ENCODE results near the gene RNF112.
A peak's percentile ranks its signal among the peaks of the same experiment; 100 is the strongest.

Gene RNF112

DNA sequence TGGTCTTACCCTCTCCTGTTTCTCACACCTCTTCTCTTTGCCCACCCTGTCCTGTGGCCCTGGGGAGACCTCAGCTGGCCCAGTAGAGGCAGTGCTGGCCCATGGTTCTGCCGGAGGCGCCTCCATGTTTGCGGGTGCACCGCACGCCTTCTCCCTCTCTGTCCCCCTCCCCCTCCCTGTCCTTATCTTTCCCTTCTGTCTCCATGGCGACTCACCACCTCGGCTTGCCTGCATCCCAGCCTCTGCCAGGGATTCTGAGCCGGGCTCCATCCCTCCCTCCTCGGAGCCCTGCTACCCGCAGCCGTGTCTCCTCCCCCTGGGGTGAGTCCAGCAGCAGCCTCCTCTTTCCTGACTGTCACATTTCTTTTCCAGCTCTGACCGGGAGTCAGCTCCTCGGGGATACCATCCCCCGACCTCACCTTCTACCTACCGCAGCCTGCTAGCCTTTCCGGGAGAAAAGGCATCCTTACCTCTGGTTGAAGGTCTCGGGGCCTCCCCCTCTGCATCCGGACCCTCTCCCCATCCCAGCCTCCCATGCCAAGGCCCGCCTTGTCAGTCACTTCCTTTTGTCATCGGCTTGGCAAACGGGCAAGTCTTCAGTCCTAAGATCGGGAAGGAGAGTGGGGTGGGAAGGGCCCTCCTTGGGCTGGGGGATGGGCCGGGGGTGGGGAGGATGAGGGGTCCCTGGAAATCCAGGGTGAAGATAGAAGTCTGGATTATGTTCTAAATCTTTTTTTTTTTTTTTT, at the start of gene RNF112:
TSS of gene RNF112 (plus strand) at position 358 of the 746 bp plus-strand sequence. CDS start at position 535, 177 bp downstream.
- DNase-seq (ENCODE audit: low read depth in 2 of 3, low spot score in 2 of 3) = no peak

GRCh38 chr17:19361326-19361725, 49.7 kb upstream of the RNF112 start:
- no peak for DNase-seq (ENCODE audit: low read depth in 2 of 3, low spot score in 2 of 3)

DNA sequence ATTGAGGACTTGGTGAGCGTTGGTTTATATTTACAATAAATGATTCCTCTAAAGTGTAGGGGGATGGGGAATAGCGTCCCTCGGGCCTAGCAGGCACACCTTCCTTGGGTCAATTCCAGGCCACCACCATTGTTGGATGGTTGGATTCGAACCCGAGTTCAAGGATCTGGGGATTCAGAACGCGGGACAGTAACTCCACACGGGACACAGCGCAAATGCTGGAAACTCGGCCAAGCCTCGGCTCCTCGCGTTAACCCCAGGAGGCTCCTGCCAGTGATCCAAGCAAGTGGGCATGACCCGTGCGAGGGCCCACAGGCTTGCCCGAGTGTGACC, 49.1 kb upstream of the RNF112 start:
- no peak for DNase-seq (ENCODE audit: low read depth in 2 of 3, low spot score in 2 of 3)

DNA sequence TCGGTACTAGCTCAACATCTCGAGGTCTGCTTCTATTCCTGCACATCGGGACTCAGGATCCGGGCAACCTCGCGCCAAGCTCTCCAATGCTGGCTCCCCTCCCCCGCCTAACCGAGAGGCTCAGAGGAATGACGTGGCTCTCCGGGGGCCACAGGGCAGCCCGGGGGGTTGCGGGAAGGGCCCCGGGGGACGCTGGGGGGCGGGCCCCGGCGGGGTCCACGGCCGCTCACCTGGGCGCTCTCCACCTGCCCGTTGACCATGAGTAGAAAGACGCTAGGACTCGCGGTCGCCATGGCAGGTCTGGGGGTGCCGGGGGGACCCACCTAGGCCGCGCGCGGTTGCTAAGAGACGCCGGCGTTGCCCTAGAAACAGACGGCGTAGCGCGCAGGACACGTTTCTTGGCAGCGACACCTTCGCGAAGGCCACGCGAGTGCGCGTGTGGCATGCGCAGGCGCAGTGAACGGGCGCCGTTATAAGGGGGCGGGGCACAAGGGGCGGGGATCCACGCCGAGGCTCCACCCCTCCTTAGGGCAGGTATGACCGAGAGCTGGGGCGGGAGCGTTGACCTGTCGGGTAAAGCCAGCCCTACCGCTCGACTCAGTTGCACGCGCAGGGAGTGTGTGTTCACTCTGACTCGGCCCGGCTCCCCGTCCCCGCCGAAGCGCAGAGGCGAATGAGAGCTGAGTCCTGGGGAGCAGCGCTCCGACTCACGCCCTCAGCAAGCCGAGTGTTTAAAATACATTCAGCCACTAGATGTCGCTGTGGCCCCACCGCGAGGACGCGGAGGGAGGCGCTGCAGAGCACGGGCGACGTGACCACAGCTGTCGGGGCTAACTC, 48.5 kb upstream of the RNF112 start, which contains the start of gene B9D1:
TSS of gene B9D1 (minus strand) at position 447 of the 837 bp plus-strand sequence. CDS start at position 293, 154 bp downstream.
- peak; percentile 83 to 86 (median 86) for DNase-seq (ENCODE audit: low read depth in 2 of 3, low spot score in 2 of 3)

GRCh38 chr17:19363114-19363438, 48.0 kb upstream of the RNF112 start:
- DNase-seq (ENCODE audit: low read depth in 2 of 3, low spot score in 2 of 3) = no peak

DNA sequence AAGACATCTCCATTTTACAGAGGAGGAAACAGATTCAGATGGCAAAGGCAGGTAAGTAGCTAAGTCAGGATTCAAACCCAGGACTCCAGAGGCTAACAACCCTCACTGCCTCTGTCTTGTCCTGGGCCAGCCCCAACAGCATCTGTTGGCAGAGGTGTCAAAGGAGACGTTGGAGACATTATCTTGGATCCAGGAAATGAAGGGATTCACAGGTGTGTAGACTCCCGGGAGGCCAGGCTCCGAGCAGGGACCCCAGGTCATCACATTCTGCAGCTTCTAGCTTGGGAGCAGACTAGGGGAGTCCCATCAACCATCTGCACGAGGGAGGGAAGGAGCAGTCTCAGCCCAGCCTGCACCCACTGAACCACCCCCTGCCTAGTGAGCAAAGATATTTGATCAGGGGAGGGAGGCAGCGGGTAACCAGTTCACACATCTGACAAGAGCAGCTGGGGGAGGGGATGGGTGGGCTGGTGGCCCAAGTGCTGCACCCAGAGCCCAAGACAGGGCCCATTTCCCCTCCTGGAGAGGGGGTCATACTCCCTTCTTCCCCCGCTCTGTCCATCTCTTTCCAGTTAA, 47.5 kb upstream of the RNF112 start:
- DNase-seq (ENCODE audit: low read depth in 2 of 3, low spot score in 2 of 3) = no peak

DNA sequence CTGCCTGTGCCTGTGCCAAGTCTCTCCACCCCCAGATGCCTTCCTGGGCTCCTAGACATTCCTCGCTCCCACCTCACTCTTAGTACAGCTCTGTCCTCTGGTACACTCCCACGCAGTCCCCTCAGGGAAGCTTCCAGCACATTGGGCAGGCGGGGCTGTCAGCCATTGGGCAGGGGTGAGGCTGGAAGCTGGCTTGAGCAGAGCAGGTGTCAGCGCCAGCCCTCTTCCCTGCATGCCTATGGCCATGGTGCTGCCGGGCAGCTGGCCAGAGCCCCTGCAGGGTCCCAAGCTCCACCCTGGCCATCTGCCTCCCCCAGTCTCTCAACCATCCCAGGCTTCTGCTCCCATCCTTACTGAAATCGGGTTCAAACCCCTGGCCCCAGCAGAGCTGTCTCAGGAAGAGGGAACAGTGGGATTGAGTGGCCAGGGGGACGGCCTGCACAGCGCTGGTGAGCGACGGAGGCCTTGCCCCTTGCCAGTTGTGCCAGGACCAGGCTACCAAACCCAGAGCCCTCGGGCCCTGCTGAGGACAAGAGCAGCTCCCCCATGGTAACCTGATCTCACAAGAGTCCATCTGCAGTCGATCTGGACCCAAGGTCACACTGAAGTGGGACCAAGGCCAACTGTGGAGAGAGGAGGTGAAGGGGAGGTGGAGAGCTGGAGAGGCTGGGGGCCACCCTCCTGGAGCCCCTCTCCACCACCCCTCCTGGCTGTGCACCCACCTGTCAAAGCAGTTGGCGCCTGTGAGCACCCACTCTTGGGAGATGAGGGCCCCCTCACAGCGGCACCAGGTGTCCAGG, 46.1 kb upstream of the RNF112 start:
- DNase-seq (ENCODE audit: low read depth in 2 of 3, low spot score in 2 of 3) = no peak

- no peak for DNase-seq (ENCODE audit: low read depth in 2 of 3, low spot score in 2 of 3)
Observed at GRCh38 chr17:19365499-19365817, 45.6 kb upstream of the RNF112 start.

GRCh38 chr17:19365833-19366636, 45.0 kb upstream of the RNF112 start:
- no peak for DNase-seq (ENCODE audit: low read depth in 2 of 3, low spot score in 2 of 3)

- DNase-seq (ENCODE audit: low read depth in 2 of 3, low spot score in 2 of 3) = no peak
Observed at GRCh38 chr17:19366637-19366972, 44.4 kb upstream of the RNF112 start.

DNA sequence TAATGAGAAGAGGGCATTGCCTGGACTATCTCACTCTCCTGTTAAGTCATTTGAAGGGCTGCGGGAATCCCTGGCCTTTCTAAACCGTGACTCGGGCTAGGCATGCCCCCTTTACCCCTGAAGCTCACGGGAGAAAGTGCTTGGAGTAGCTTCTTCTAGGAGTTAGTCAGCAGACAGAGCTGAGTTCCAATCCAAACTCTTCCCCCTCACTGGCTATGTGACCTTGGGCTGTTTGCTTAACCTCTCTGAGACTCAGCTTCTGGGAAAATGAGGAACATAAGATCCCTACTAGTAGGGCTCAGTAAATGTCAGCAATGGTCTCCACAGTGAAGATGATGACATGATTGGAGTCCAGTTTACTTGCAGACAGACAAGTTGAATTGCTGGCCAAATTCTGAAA, 42.8 kb upstream of the RNF112 start:
- no peak for DNase-seq (ENCODE audit: low read depth in 2 of 3, low spot score in 2 of 3)

DNA sequence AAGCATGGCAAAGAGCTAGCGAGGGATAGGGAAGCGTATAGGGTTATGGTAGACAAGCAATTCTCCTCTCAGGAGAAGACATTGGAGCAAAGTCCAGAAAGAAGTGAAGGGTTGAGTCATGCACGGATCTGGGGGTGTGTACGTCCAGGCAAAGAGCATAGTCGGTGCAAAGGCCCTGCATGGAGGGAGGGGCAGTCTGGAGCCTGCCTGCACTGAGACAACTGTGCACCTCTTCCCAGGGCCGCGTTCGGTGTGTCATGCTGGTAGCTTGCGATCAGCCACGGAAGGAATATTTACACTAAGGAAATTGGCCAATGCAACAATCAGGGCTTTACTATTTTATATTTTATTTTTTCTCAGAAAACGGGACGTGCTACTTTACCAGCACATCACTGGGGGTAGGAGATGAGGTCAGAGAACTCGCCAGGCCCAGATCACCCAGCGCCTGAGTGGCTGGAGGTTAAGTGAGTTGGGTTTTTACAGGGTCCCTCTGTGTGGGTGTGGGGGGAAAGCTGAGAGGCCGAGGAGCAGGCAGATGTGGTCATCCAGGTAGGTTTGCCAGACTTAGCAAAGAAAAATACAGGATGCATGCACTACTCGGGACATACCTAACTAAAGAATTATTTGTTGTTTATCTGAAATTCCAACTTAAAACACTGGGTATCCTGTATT, 41.8 kb upstream of the RNF112 start:
- no peak for DNase-seq (ENCODE audit: low read depth in 2 of 3, low spot score in 2 of 3)

DNA sequence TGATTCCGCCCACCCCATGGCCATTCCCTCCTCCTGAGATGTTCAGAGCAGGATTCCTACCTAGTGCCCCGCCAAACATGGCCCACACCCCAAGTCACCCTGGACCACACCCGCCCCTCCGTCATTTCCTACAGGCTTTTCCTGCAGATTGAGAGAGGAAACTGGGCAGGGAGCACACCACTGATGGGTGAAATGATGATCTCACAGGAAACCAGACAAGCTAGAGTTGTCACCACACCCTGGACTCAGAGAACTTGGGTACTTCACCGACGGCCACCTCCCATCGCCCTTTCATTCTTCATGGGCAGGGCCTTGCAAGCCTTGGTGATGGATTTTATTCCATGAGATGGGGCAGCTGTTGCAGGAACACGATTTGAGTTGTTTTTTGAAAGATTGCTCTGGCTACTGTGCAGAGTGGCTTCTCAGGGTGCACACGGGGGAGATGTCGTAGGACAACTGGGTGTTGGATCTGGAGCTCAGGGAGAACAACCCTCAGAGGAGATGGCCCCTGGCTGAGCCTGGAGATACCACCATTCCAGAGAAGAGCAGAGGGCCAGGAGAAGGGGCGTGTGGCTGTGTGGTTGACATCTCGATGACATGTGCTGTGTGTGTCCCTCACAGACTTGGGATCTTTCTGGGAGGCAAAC, 41.1 kb upstream of the RNF112 start:
- no peak for DNase-seq (ENCODE audit: low read depth in 2 of 3, low spot score in 2 of 3)

- DNase-seq (ENCODE audit: low read depth in 2 of 3, low spot score in 2 of 3) = no peak
Observed at GRCh38 chr17:19370493-19370960, 40.5 kb upstream of the RNF112 start.

- DNase-seq (ENCODE audit: low read depth in 2 of 3, low spot score in 2 of 3) = no peak
Observed at GRCh38 chr17:19371259-19372010, 39.6 kb upstream of the RNF112 start.

GRCh38 chr17:19372011-19372370, 39.0 kb upstream of the RNF112 start:
- no peak for DNase-seq (ENCODE audit: low read depth in 2 of 3, low spot score in 2 of 3)

GRCh38 chr17:19372439-19372838, 38.6 kb upstream of the RNF112 start:
- DNase-seq (ENCODE audit: low read depth in 2 of 3, low spot score in 2 of 3) = no peak

DNA sequence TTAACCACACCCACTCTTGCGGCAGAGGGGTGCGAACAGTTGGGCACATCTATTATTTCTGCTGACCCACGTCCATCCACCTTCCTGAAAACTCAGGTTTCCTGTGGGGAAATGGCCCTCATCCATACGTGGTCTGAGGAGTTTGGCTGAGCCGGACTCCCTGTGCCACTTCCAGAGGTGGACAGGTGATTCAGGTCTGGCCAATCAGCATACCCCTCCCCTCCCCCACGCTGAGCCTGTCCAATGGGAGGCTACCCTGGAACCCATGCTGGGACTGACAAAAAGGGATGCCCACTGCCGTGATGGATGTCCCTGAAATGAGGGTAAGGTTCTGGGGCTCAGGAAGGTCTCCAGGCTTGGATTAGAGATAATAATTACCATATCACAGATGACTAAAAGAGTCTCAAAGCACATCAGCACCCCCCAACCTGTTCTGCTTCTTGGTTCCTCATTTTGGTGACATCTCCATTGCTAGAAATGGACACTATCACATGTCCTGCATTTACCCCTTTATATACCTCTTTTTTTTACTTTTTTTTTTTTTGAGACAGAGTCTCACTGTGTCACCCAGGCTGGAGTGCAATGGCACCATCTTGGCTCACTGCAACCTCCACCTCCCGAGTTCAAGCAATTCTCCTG, 38.0 kb upstream of the RNF112 start:
- no peak for DNase-seq (ENCODE audit: low read depth in 2 of 3, low spot score in 2 of 3)

DNA sequence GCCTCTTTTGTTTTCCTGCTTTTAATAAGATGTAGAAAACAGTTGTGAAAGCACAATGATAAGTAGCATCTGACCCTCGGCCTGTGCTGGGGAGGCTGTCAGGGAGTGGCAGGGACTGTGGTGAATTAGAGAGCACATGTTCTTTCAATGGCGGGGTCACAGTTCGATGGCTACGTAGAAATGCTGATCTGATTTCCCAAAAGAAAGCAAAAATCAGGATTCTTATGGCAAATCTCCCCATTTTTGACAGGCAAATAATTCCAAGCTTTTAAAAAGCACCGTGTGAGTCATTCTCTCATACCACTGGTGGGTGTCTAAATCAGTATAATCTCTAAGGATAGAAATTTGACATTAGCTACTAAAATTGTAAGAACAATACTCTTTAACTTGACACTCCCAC, 36.9 kb upstream of the RNF112 start:
- no peak for DNase-seq (ENCODE audit: low read depth in 2 of 3, low spot score in 2 of 3)

All from activated CD8-positive, alpha-beta memory T cell treated with anti-CD3 and anti-CD28 coated beads for 48 hours (primary cell).